ENCODE data around the gene FRY. TPM values are rescaled to one million over a fixed set of nuclear protein-coding genes. Genes with fewer than 3 reads are reported as not detected.

Gene FRY
- total RNA-seq, 1 experiment from 2014 or later = 1.3 TPM

GRCh38 chr13:32178763-32179162, 147.2 kb downstream of the FRY start:
- CTCF ChIA-PET = no interaction called here

GRCh38 chr13:32179708-32180107, 148.1 kb downstream of the FRY start:
- H3K9ac ChIP-seq (ENCODE audit: low read length) = no peak overlapping the region

More at GRCh38 chr13:32178763-32179162, 147.2 kb downstream of the FRY start:
- Histone ChIP-seq H3K36me3 (ENCODE audit: low read depth, low read length) (no peaks in the 10 kb centered on the region), H3K27ac (ENCODE audit: low read length) (no peak overlapping the region), H2AFZ (ENCODE audit: low read length) (no peak overlapping the region), H3K9ac (ENCODE audit: low read length) (no peak overlapping the region), H3K4me1 (ENCODE audit: insufficient read depth, low read length) (no peaks in the 10 kb centered on the region), H4K20me1 (ENCODE audit: low read length) (no peaks in the 10 kb centered on the region), H3F3A (ENCODE audit: low read length, unreplicated experiment) (no peaks in the 10 kb centered on the region), H3K4me3 (ENCODE audit: low read length) (no peak overlapping the region), H3K9me2 (replicated peaks; ENCODE audit: low read length) (no peaks in the 10 kb centered on the region), H3K4me2 (ENCODE audit: low read length) (no peak overlapping the region), H3K9me3 (ENCODE audit: low read length) (no peaks in the 10 kb centered on the region), H3K79me2 (ENCODE audit: low read length) (no peaks in the 10 kb centered on the region), H3K27me3 (ENCODE audit: low read length) (peaks cover 4% of the 10 kb centered on the region; the same call in 1 of the 2 replicates)
- intact Hi-C loops (cut with micrococcal nuclease) = no loop called here
- no TSS peak for BruUV-seq (replicated peaks)
- POLR2A ChIA-PET (ENCODE audit: unreplicated experiment) = no interaction called here
- DNase-seq (no peak), ATAC-seq (no peak)
- no peak for TF ChIP-seq EZH2phosphoT487 (IDR thresholded peaks at IDR 0.05; ENCODE audit: borderline replicate concordance, low read length)
- no peak for TF ChIP-seq EZH2 (IDR thresholded peaks at IDR 0.05; ENCODE audit: low read length, unreplicated experiment)

GRCh38 chr13:32187651-32188050, 156.1 kb downstream of the FRY start:
- CTCF ChIA-PET = no interaction called here
- H3K4me2 ChIP-seq (ENCODE audit: low read length) = no peak overlapping the region
- no peak for ATAC-seq
- H3K9ac ChIP-seq (ENCODE audit: low read length) = no peak overlapping the region
- H3K4me1 ChIP-seq (ENCODE audit: insufficient read depth, low read length) = no peaks in the 10 kb centered on the region
- H3K27ac ChIP-seq (ENCODE audit: low read length) = no peak overlapping the region
- H3K27me3 ChIP-seq (ENCODE audit: low read length) = 0 out of 2 replicates have a peak, but pooled peaks cover 9% of the 10 kb centered on the region
- POLR2A ChIA-PET (ENCODE audit: unreplicated experiment) = no interaction called here
- H3K9me3 ChIP-seq (ENCODE audit: low read length) = no peaks in the 10 kb centered on the region
- no peaks in the 10 kb centered on the region for H3K36me3 ChIP-seq (ENCODE audit: low read depth, low read length)
- H4K20me1 ChIP-seq (ENCODE audit: low read length) = no peaks in the 10 kb centered on the region
- no peak overlapping the region for H2AFZ ChIP-seq (ENCODE audit: low read length)
- H3F3A ChIP-seq (ENCODE audit: low read length, unreplicated experiment) = no peaks in the 10 kb centered on the region
- no peak for DNase-seq
- H3K9me2 ChIP-seq (replicated peaks; ENCODE audit: low read length) = no peaks in the 10 kb centered on the region
- intact Hi-C loops (cut with micrococcal nuclease) = no loop called here
- BruUV-seq (replicated peaks) = no TSS peak
- no peaks in the 10 kb centered on the region for H3K79me2 ChIP-seq (ENCODE audit: low read length)
- TF ChIP-seq EZH2phosphoT487 (IDR thresholded peaks at IDR 0.05; ENCODE audit: borderline replicate concordance, low read length) (no peak), EZH2 (IDR thresholded peaks at IDR 0.05; ENCODE audit: low read length, unreplicated experiment) (no peak), CTCF (conservative IDR thresholded peaks at IDR 0.05; ENCODE audit: low read depth, low read length) (no peak)
- no peak overlapping the region for H3K4me3 ChIP-seq (ENCODE audit: low read length)

More at GRCh38 chr13:32179708-32180107, 148.1 kb downstream of the FRY start:
- Histone ChIP-seq H3K9me2 (replicated peaks; ENCODE audit: low read length) (no peaks in the 10 kb centered on the region), H3F3A (ENCODE audit: low read length, unreplicated experiment) (no peaks in the 10 kb centered on the region), H3K27me3 (ENCODE audit: low read length) (peaks cover 11% of the 10 kb centered on the region; the same call in 1 of the 2 replicates), H3K4me3 (ENCODE audit: low read length) (no peak overlapping the region), H2AFZ (ENCODE audit: low read length) (no peak overlapping the region), H3K4me1 (ENCODE audit: insufficient read depth, low read length) (no peaks in the 10 kb centered on the region), H3K36me3 (ENCODE audit: low read depth, low read length) (no peaks in the 10 kb centered on the region), H3K79me2 (ENCODE audit: low read length) (no peaks in the 10 kb centered on the region), H4K20me1 (ENCODE audit: low read length) (no peaks in the 10 kb centered on the region), H3K27ac (ENCODE audit: low read length) (no peak overlapping the region), H3K9me3 (ENCODE audit: low read length) (no peaks in the 10 kb centered on the region), H3K4me2 (ENCODE audit: low read length) (no peak overlapping the region)
- ChIA-PET POLR2A (ENCODE audit: unreplicated experiment) (no interaction called here), CTCF (no interaction called here)
- DNase-seq (no peak), ATAC-seq (no peak)
- intact Hi-C loops (cut with micrococcal nuclease) = no loop called here
- no TSS peak for BruUV-seq (replicated peaks)
- TF ChIP-seq EZH2phosphoT487 (IDR thresholded peaks at IDR 0.05; ENCODE audit: borderline replicate concordance, low read length) = no peak
- no peak for TF ChIP-seq CTCF (conservative IDR thresholded peaks at IDR 0.05; ENCODE audit: low read depth, low read length)
- TF ChIP-seq EZH2 (IDR thresholded peaks at IDR 0.05; ENCODE audit: low read length, unreplicated experiment) = no peak

Measured in PC-3 (cell line).